ENCODE results near the gene SLC20A1.

- TF ChIP-seq POLR2A (IDR thresholded peaks at IDR 0.05) (no peak), CTCF (IDR thresholded peaks at IDR 0.05) (no peak)
These were observed 3.2 kb upstream of the SLC20A1 start for GRCh38 chr2:112642561-112642960.
